GM13977 (cell line): ENCODE results near the gene HEPACAM.

Experiments
- DNase-seq: peaks from one replicate; pipeline ENCODE4 v3.0.0; 2012; ENCODE audit warnings: low spot score
- in situ Hi-C: fragments of 300-500 bp; cut with MboI; formaldehyde crosslinking; loops from one replicate; pipeline ENCODE4 v1.12.0; 2022; ENCODE audit warnings: low sequenced_read_pairs, low pct_unique_long_range_greater_than_20kb, mixed read lengths, inconsistent platforms; ENCODE audit not compliant: unreplicated experiment
- TF ChIP-seq, protein P1 (sequence below): IDR thresholded peaks from 2 replicates; pipeline ENCODE4 v1.5.1; 2012; ENCODE audit warnings: mild to moderate bottlenecking, control low read depth; ENCODE audit not compliant: insufficient read depth; ENCODE audit errors: extremely low read depth, missing control alignments

HEPACAM gene

DNA sequence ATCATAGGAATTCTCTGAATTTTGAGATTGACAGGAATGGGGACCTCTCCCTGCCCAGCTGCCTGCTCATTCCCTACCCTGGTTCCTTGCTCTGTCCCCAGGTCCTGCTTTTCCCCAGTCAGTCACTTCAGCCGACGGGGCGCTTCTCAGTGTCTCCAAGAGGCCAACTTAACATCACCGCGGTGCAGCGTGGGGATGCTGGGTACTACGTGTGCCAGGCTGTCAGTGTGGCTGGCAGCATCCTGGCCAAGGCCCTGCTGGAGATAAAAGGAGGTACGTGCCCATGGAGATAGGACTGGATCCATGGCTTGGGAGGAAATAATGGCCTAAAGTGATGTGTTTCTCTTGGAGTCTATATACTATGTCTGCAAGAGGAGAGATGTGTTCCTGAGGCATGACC, 63.6 kb downstream of the HEPACAM start:
- no peak for DNase-seq
- TF ChIP-seq, protein P1, sequence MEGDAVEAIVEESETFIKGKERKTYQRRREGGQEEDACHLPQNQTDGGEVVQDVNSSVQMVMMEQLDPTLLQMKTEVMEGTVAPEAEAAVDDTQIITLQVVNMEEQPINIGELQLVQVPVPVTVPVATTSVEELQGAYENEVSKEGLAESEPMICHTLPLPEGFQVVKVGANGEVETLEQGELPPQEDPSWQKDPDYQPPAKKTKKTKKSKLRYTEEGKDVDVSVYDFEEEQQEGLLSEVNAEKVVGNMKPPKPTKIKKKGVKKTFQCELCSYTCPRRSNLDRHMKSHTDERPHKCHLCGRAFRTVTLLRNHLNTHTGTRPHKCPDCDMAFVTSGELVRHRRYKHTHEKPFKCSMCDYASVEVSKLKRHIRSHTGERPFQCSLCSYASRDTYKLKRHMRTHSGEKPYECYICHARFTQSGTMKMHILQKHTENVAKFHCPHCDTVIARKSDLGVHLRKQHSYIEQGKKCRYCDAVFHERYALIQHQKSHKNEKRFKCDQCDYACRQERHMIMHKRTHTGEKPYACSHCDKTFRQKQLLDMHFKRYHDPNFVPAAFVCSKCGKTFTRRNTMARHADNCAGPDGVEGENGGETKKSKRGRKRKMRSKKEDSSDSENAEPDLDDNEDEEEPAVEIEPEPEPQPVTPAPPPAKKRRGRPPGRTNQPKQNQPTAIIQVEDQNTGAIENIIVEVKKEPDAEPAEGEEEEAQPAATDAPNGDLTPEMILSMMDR: no peak
- in situ Hi-C loops: loop anchor here (25.0 kb wide), 1 partner anchor 460 kb away; the partner anchor contains the start of gene OR8B4

DNA sequence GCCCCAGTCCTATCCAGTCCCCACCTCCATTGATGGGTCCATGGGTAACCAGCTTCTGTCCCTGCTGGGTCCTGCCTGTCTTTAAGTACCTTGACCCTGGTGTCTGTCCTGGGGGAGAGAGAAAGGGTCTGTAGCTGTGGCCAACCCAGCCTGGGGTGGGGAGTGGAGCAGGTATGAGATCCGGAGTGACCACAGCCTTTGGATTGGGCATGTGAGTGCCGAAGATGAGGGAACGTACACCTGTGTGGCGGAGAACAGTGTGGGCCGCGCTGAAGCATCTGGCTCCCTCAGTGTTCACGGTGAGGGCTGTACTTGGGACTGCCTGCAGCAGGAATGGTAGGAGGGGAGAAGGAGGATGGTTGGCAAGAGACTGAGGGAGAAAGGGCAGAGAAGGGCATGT, 65.4 kb downstream of the HEPACAM start:
- in situ Hi-C loops: loop anchor here (25.0 kb wide), 1 partner anchor 458 kb away; the partner anchor contains the start of gene OR8B4
- TF ChIP-seq, protein P1: no peak
- no peak for DNase-seq

DNA sequence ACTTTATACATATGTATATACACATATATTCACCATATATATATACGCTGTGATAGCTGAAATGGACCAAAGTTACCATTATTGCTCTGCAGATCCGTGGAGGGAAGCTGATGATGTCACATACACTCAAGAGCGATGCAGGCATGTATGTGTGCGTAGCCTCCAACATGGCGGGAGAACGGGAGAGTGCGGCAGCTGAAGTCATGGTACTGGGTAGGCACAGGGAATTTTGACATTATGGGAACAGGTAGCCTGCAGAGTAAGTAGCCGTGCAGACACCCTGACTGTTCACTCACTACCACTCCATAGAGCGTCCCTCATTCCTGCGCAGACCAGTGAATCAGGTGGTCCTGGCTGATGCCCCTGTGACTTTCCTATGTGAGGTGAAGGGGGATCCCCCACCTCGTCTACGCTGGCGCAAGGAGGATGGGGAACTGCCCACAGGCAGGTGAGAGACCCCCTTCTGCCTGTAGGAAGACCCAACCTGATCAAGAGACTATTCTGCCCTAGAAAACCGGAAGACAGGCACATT, 65.9 kb downstream of the HEPACAM start:
- TF ChIP-seq, protein P1: no peak
- DNase-seq: no peak
- in situ Hi-C loops: loop anchor here (25.0 kb wide), 1 partner anchor 458 kb away; the partner anchor contains the start of gene OR8B4

- in situ Hi-C loops: loop anchor here (25.0 kb wide), 1 partner anchor 457 kb away; the partner anchor contains the start of gene OR8B4
- TF ChIP-seq, protein P1: no peak
- no peak for DNase-seq
Measured at GRCh38 chr11:124869331-124869730, 66.5 kb downstream of the HEPACAM start.
